Measurements from ENCODE around the gene WWOX.

WWOX gene

DNA sequence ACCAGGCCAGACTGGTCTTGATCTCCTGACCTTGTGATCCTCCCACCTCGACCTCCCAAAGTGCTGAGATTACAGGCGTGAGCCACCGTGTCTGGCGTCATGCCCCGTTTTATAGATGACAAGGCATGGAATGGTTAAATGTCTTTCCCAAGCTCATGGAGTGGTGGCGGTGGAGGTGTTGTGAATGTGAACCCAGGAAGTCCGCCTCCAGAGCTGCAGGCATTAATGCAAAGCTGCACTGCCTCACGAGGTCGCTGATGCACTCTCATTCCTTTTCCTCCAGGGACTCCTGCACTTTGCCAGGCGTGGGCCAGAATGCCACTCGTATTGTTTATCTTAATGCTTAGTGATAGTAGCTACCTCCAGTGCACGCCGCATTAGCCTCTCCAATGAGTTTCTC is 149.6 kb downstream of the WWOX start:
- H3K4me3 ChIP-seq (ENCODE audit: low read length) = no peak overlapping the region
- no peaks in the 10 kb centered on the region for H3K4me1 ChIP-seq (ENCODE audit: low read length)
- H3K4me2 ChIP-seq (ENCODE audit: low read depth, low read length) = no peak overlapping the region
- no peak overlapping the region for H3K27ac ChIP-seq (ENCODE audit: low read length)
- no peaks in the 10 kb centered on the region for H3K79me2 ChIP-seq (ENCODE audit: low read length)
- H3K9ac ChIP-seq (ENCODE audit: low read length) = no peak overlapping the region
- no peak overlapping the region for H2AFZ ChIP-seq (ENCODE audit: low read length)
- no peak for DNase-seq
- no peaks in the 10 kb centered on the region for H3K27me3 ChIP-seq (replicated peaks; ENCODE audit: insufficient read depth, low read length)
- no peaks in the 10 kb centered on the region for H4K20me1 ChIP-seq (ENCODE audit: insufficient read depth, low read length)
- H3F3A ChIP-seq (ENCODE audit: insufficient read depth, low read length) = no peaks in the 10 kb centered on the region
- H3K36me3 ChIP-seq (replicated peaks; ENCODE audit: insufficient read depth, low read length) = no peaks in the 10 kb centered on the region
- no peaks in the 10 kb centered on the region for H3K9me3 ChIP-seq (replicated peaks; ENCODE audit: insufficient read depth, low read length)
- TF ChIP-seq EZH2phosphoT487 (IDR thresholded peaks at IDR 0.05; ENCODE audit: low read length) (no peak), EZH2 (optimal IDR thresholded peaks at IDR 0.05; ENCODE audit: low read depth, low read length) (no peak)
- TF ChIP-seq, protein P1, sequence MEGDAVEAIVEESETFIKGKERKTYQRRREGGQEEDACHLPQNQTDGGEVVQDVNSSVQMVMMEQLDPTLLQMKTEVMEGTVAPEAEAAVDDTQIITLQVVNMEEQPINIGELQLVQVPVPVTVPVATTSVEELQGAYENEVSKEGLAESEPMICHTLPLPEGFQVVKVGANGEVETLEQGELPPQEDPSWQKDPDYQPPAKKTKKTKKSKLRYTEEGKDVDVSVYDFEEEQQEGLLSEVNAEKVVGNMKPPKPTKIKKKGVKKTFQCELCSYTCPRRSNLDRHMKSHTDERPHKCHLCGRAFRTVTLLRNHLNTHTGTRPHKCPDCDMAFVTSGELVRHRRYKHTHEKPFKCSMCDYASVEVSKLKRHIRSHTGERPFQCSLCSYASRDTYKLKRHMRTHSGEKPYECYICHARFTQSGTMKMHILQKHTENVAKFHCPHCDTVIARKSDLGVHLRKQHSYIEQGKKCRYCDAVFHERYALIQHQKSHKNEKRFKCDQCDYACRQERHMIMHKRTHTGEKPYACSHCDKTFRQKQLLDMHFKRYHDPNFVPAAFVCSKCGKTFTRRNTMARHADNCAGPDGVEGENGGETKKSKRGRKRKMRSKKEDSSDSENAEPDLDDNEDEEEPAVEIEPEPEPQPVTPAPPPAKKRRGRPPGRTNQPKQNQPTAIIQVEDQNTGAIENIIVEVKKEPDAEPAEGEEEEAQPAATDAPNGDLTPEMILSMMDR (IDR thresholded peaks at IDR 0.05; ENCODE audit: low read length) = no peak
- H3K9me2 ChIP-seq (replicated peaks; ENCODE audit: insufficient read depth, low read length) = no peaks in the 10 kb centered on the region

DNA sequence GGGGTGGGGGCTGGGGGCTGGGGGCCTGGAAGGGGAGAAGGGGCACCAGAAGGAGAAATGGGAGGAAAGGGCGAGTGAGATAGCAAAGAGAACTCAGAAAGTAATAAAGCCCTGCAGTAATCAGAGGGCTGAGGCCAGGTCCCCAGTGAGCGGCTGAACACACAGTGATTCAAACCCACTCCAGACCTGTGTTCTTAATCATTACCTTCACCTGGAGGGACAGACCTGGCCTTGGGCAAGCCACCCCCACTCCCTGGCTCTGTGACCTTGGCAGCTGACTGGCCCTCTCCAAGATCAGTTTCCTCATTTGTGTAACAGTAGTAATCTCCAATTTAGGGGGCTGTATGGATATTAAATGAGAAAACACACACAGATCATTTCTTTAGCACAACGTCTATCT is 150.4 kb downstream of the WWOX start:
- H3K4me2 ChIP-seq (ENCODE audit: low read depth, low read length) = no peak overlapping the region
- no peak for DNase-seq
- TF ChIP-seq, protein P1 (IDR thresholded peaks at IDR 0.05; ENCODE audit: low read length) = no peak
- TF ChIP-seq EZH2 (optimal IDR thresholded peaks at IDR 0.05; ENCODE audit: low read depth, low read length) (no peak), EZH2phosphoT487 (IDR thresholded peaks at IDR 0.05; ENCODE audit: low read length) (no peak)

DNA sequence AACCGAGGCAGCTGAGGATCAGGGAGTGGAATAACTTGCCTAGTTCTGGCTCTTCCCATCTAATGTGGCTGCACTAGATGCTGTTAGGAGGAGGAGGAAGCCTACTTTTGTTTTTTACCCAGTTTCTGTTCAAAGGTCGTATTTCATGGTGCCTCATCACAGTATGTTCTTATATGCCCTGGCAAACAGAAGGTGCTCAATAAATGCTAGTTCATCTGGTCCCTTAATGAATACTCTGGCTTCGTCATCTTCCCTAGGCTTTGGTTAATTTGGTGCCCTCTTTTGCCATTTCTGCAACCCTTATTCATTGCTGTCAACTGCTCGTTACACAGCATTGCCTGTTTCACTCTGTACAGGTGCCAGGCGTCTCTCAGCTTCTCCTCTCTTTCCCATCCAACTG is 151.7 kb downstream of the WWOX start:
- H3K9ac ChIP-seq (ENCODE audit: low read length) = no peak overlapping the region
- no peaks in the 10 kb centered on the region for H3K4me1 ChIP-seq (ENCODE audit: low read length)
- no peaks in the 10 kb centered on the region for H3K9me3 ChIP-seq (replicated peaks; ENCODE audit: insufficient read depth, low read length)
- H3K36me3 ChIP-seq (replicated peaks; ENCODE audit: insufficient read depth, low read length) = no peaks in the 10 kb centered on the region
- TF ChIP-seq EZH2 (optimal IDR thresholded peaks at IDR 0.05; ENCODE audit: low read depth, low read length) = no peak
- TF ChIP-seq, protein P1 (IDR thresholded peaks at IDR 0.05; ENCODE audit: low read length) = no peak
- TF ChIP-seq EZH2phosphoT487 (IDR thresholded peaks at IDR 0.05; ENCODE audit: low read length) = no peak
- H2AFZ ChIP-seq (ENCODE audit: low read length) = no peak overlapping the region
- no peak for DNase-seq
- H3K27me3 ChIP-seq (replicated peaks; ENCODE audit: insufficient read depth, low read length) = no peaks in the 10 kb centered on the region
- H3F3A ChIP-seq (ENCODE audit: insufficient read depth, low read length) = no peaks in the 10 kb centered on the region
- no peaks in the 10 kb centered on the region for H3K9me2 ChIP-seq (replicated peaks; ENCODE audit: insufficient read depth, low read length)
- no peaks in the 10 kb centered on the region for H3K79me2 ChIP-seq (ENCODE audit: low read length)
- no peaks in the 10 kb centered on the region for H4K20me1 ChIP-seq (ENCODE audit: insufficient read depth, low read length)
- H3K4me3 ChIP-seq (ENCODE audit: low read length) = no peak overlapping the region
- H3K4me2 ChIP-seq (ENCODE audit: low read depth, low read length) = no peak overlapping the region
- no peak overlapping the region for H3K27ac ChIP-seq (ENCODE audit: low read length)

More for the DNA sequence above, 150.4 kb downstream of the WWOX start:
- Histone ChIP-seq H3F3A (ENCODE audit: insufficient read depth, low read length) (no peaks in the 10 kb centered on the region), H2AFZ (ENCODE audit: low read length) (no peak overlapping the region), H3K9me2 (replicated peaks; ENCODE audit: insufficient read depth, low read length) (no peaks in the 10 kb centered on the region), H3K9me3 (replicated peaks; ENCODE audit: insufficient read depth, low read length) (no peaks in the 10 kb centered on the region), H3K27me3 (replicated peaks; ENCODE audit: insufficient read depth, low read length) (no peaks in the 10 kb centered on the region), H3K4me1 (ENCODE audit: low read length) (no peaks in the 10 kb centered on the region), H3K79me2 (ENCODE audit: low read length) (no peaks in the 10 kb centered on the region), H3K4me3 (ENCODE audit: low read length) (no peak overlapping the region), H3K36me3 (replicated peaks; ENCODE audit: insufficient read depth, low read length) (no peaks in the 10 kb centered on the region), H4K20me1 (ENCODE audit: insufficient read depth, low read length) (no peaks in the 10 kb centered on the region), H3K9ac (ENCODE audit: low read length) (no peak overlapping the region), H3K27ac (ENCODE audit: low read length) (no peak overlapping the region)

All from MM.1S (cell line).